GM21737 (cell line): ENCODE measurements around the gene MICALL2.

ENCODE experiments used
- ATAC-seq: cut with Tn5 transposase; IDR thresholded peaks from one replicate; pipeline ENCODE4 v1.9.1; 2021; ENCODE audit warnings: mild to moderate bottlenecking, moderate library complexity; ENCODE audit not compliant: unreplicated experiment

The MICALL2 gene

GRCh38 chr7:1397491-1398327 lies 61.6 kb downstream of the MICALL2 start:
- no peak for ATAC-seq

GRCh38 chr7:1396195-1396594 lies 63.1 kb downstream of the MICALL2 start:
- no peak for ATAC-seq

- ATAC-seq: no peak
Observed at GRCh38 chr7:1395211-1396070, 63.8 kb downstream of the MICALL2 start.

GRCh38 chr7:1394371-1394770 lies 64.9 kb downstream of the MICALL2 start:
- ATAC-seq: no peak

GRCh38 chr7:1393421-1393820 lies 65.8 kb downstream of the MICALL2 start:
- no peak for ATAC-seq

- ATAC-seq: no peak
Observed at GRCh38 chr7:1392556-1392955, 66.7 kb downstream of the MICALL2 start.

- no peak for ATAC-seq
Observed at GRCh38 chr7:1391449-1391848, 67.8 kb downstream of the MICALL2 start.

GRCh38 chr7:1388703-1389335 lies 70.5 kb downstream of the MICALL2 start:
- ATAC-seq: no peak

GRCh38 chr7:1388021-1388702 lies 71.1 kb downstream of the MICALL2 start:
- no peak for ATAC-seq

GRCh38 chr7:1387261-1387660 lies 72.0 kb downstream of the MICALL2 start:
- ATAC-seq: no peak

GRCh38 chr7:1386623-1387220 lies 72.5 kb downstream of the MICALL2 start:
- no peak for ATAC-seq

- ATAC-seq: no peak
Observed at GRCh38 chr7:1385809-1386622, 73.3 kb downstream of the MICALL2 start.

- no peak for ATAC-seq
Observed at GRCh38 chr7:1385086-1385808, 74.0 kb downstream of the MICALL2 start.
